IMR-90 (cell line): Measurements from ENCODE around the gene CTPS2. TPM values are rescaled to one million over a fixed set of nuclear protein-coding genes. Genes with fewer than 3 reads are reported as not detected.

Source experiments
- ATAC-seq: fragments of 200-7000 bp; cut with Tn5 transposase; 2 replicates; pipeline ENCODE4 v1.9.1; 2020; ENCODE audit warnings: low read depth, mild to moderate bottlenecking, moderate library complexity
- BruUV-seq: library from RNA; stranded (reverse); fragments of 400-500 nt; replicated peaks from 2 replicates; lab custom pipeline; 2021; lab: Mats Ljungman, UMichigan
- CTCF ChIA-PET: fragments of 300-600 bp; formaldehyde crosslinking; extraction: SDS; loops from one replicate; lab custom pipeline; 2021; ENCODE audit warnings: antibody characterized with exemption; lab: Yijun Ruan, JAX
- POLR2A ChIA-PET: fragments of 300-600 bp; sonication (Branson Sonifier 250); formaldehyde crosslinking; loops from one replicate; lab custom pipeline; 2022; ENCODE audit warnings: antibody characterized with exemption; ENCODE audit not compliant: unreplicated experiment; lab: Charles Lee
- DNase-seq: peaks from one replicate; pipeline ENCODE4 v3.0.0; 2013
- H2AFZ ChIP-seq: replicated peaks from 2 replicates; pipeline ENCODE3; 2013; ENCODE audit warnings: low read length, mild to moderate bottlenecking; ENCODE audit not compliant: poor library complexity
- H2AK5ac ChIP-seq: 2 replicates; pipeline ENCODE4 v1.6.1; 2013; ENCODE audit warnings: low read depth, low read length, inconsistent platforms
- H2AK9ac ChIP-seq: replicated peaks from 2 replicates; pipeline ENCODE3; 2013; ENCODE audit warnings: mild to moderate bottlenecking, low read depth, low read length, moderate library complexity; ENCODE audit not compliant: poor library complexity
- H2BK120ac ChIP-seq: 2 replicates; pipeline ENCODE4 v1.6.1; 2013; ENCODE audit warnings: low read depth, low read length, inconsistent platforms
- H2BK15ac ChIP-seq: 3 replicates; pipeline ENCODE4 v1.6.1; 2013; ENCODE audit warnings: low read depth, low read length, inconsistent platforms
- H2BK20ac ChIP-seq: 2 replicates; pipeline ENCODE4 v1.6.1; 2013; ENCODE audit warnings: low read depth, mild to moderate bottlenecking, inconsistent platforms, low read length, moderate library complexity
- H2BK5ac ChIP-seq: 2 replicates; pipeline ENCODE4 v1.6.1; 2013; ENCODE audit warnings: mild to moderate bottlenecking, low read depth, low read length, inconsistent platforms; ENCODE audit not compliant: poor library complexity, severe bottlenecking
- H3K14ac ChIP-seq: replicated peaks from 2 replicates; pipeline ENCODE4 v1.6.1; 2013; ENCODE audit warnings: low read depth, low read length, inconsistent platforms
- H3K18ac ChIP-seq: 2 replicates; pipeline ENCODE4 v1.6.1; 2013; ENCODE audit warnings: low read depth, low read length, control low read depth
- H3K23ac ChIP-seq: 2 replicates; pipeline ENCODE4 v1.6.1; 2013; ENCODE audit warnings: low read depth, low read length, inconsistent platforms
- H3K27ac ChIP-seq: 2 replicates; pipeline ENCODE4 v1.5.1; 2013; ENCODE audit warnings: mild to moderate bottlenecking, control low read depth, low read length; ENCODE audit not compliant: insufficient read depth
- H3K27me3 ChIP-seq: 2 replicates; pipeline ENCODE4 v1.6.1; 2013; ENCODE audit warnings: low read length; ENCODE audit not compliant: control insufficient read depth, insufficient read depth
- H3K36me3 ChIP-seq: 2 replicates; pipeline ENCODE4 v1.6.1; 2013; ENCODE audit warnings: low read length, mixed read lengths; ENCODE audit not compliant: control insufficient read depth, insufficient read depth
- H3K4ac ChIP-seq: 2 replicates; pipeline ENCODE4 v1.6.1; 2013; ENCODE audit warnings: low read depth, low read length, inconsistent platforms
- H3K4me1 ChIP-seq: 2 replicates; pipeline ENCODE4 v1.6.1; 2013; ENCODE audit warnings: low read length, mixed read lengths; ENCODE audit not compliant: control insufficient read depth, insufficient read depth
- H3K4me2 ChIP-seq: 2 replicates; pipeline ENCODE4 v1.6.1; 2013; ENCODE audit warnings: low read depth, mild to moderate bottlenecking, control low read depth, low read length, moderate library complexity
- H3K4me3 ChIP-seq: 2 replicates; pipeline ENCODE4 v1.5.1; 2013; ENCODE audit warnings: low read depth, mild to moderate bottlenecking, control low read depth, low read length, moderate library complexity; ENCODE audit not compliant: insufficient read depth
- H3K56ac ChIP-seq: 2 replicates; pipeline ENCODE4 v1.6.1; 2013; ENCODE audit warnings: low read length, inconsistent platforms; ENCODE audit not compliant: insufficient read depth; ENCODE audit errors: extremely low read depth
- H3K79me1 ChIP-seq, 2 experiments: 2 replicates each; pipeline ENCODE4 v1.6.1; 2013; ENCODE audit warnings: low read length in 2 of 2, inconsistent platforms in 1 of 2, low read depth in 1 of 2
- H3K9ac ChIP-seq: 2 replicates; pipeline ENCODE4 v1.6.1; 2013; ENCODE audit warnings: low read depth, low read length, control low read depth
- H3K9me1 ChIP-seq: 2 replicates; pipeline ENCODE4 v1.6.1; 2013; ENCODE audit warnings: low read length, inconsistent platforms; ENCODE audit not compliant: insufficient read depth
- H3K9me3 ChIP-seq: 2 replicates; pipeline ENCODE4 v1.6.1; 2013; ENCODE audit warnings: low read length; ENCODE audit not compliant: control insufficient read depth, insufficient read depth
- H4K20me1 ChIP-seq: 2 replicates; pipeline ENCODE4 v1.6.1; 2013; ENCODE audit warnings: low read length, inconsistent platforms; ENCODE audit not compliant: insufficient read depth
- H4K5ac ChIP-seq: 2 replicates; pipeline ENCODE4 v1.6.1; 2013; ENCODE audit warnings: mild to moderate bottlenecking, low read depth, low read length, control low read depth
- H4K8ac ChIP-seq, 2 experiments: 2 replicates each; pipeline ENCODE4 v1.6.1; 2013; ENCODE audit warnings: low read depth in 2 of 2, low read length in 2 of 2, control low read depth in 1 of 2, inconsistent platforms in 1 of 2
- H4K91ac ChIP-seq: 2 replicates; pipeline ENCODE4 v1.6.1; 2013; ENCODE audit warnings: low read depth, low read length, inconsistent platforms; ENCODE audit not compliant: insufficient read depth
- BHLHE40 ChIP-seq: fragments of 150-350 bp; IDR thresholded peaks from 2 replicates; pipeline ENCODE4 v1.6.1; 2016; ENCODE audit warnings: mild to moderate bottlenecking, low read depth, low read length
- CEBPB ChIP-seq: IDR thresholded peaks from 2 replicates; pipeline ENCODE4 v1.6.1; 2012; ENCODE audit warnings: low read depth, low read length, improper control_type of control experiment
- CHD1 ChIP-seq: IDR thresholded peaks from 2 replicates; pipeline ENCODE4 v1.6.1; 2012; ENCODE audit warnings: low read depth, low read length, improper control_type of control experiment
- CTCF ChIP-seq: conservative IDR thresholded peaks from 2 replicates; pipeline ENCODE4 v1.5.1; 2012; ENCODE audit warnings: mild to moderate bottlenecking, low read depth, low read length, improper control_type of control experiment
- ELK1 ChIP-seq: fragments of 150-350 bp; IDR thresholded peaks from 2 replicates; pipeline ENCODE4 v1.6.1; 2016; ENCODE audit warnings: low read depth, mild to moderate bottlenecking, low read length, moderate library complexity, borderline replicate concordance
- FOS ChIP-seq: fragments of 150-350 bp; IDR thresholded peaks from 2 replicates; pipeline ENCODE4 v1.6.1; 2016; ENCODE audit warnings: low read depth, low read length
- MAFK ChIP-seq: IDR thresholded peaks from 2 replicates; pipeline ENCODE4 v1.6.1; 2012; ENCODE audit warnings: low read depth, low read length, improper control_type of control experiment
- MAZ ChIP-seq: IDR thresholded peaks from 2 replicates; pipeline ENCODE4 v1.6.1; 2012; ENCODE audit warnings: low read depth, mild to moderate bottlenecking, low read length, improper control_type of control experiment, moderate library complexity, borderline replicate concordance
- MXI1 ChIP-seq: IDR thresholded peaks from 2 replicates; pipeline ENCODE4 v1.6.1; 2012; ENCODE audit warnings: low read depth, mild to moderate bottlenecking, low read length, moderate library complexity, borderline replicate concordance
- NFE2L2 ChIP-seq: fragments of 150-350 bp; IDR thresholded peaks from 2 replicates; pipeline ENCODE4 v1.6.1; 2016; ENCODE audit warnings: low read depth, mild to moderate bottlenecking, low read length
- POLR2A ChIP-seq: IDR thresholded peaks from 2 replicates; pipeline ENCODE4 v1.6.1; 2012; ENCODE audit warnings: mild to moderate bottlenecking, low read depth, low read length
- RAD21 ChIP-seq: IDR thresholded peaks from 2 replicates; pipeline ENCODE4 v1.6.1; 2012; ENCODE audit warnings: low read length, improper control_type of control experiment
- RCOR1 ChIP-seq: IDR thresholded peaks from 2 replicates; pipeline ENCODE4 v1.6.1; 2012; ENCODE audit warnings: mild to moderate bottlenecking, low read length, improper control_type of control experiment; ENCODE audit not compliant: insufficient replicate concordance
- RFX5 ChIP-seq: IDR thresholded peaks from 2 replicates; pipeline ENCODE4 v1.8.0; 2012; ENCODE audit warnings: low read depth, mild to moderate bottlenecking, low read length, moderate library complexity
- SMC3 ChIP-seq: fragments of 150-350 bp; IDR thresholded peaks from 2 replicates; pipeline ENCODE4 v1.6.1; 2016; ENCODE audit warnings: low read depth, mild to moderate bottlenecking, antibody characterized with exemption, low read length, moderate library complexity
- USF2 ChIP-seq: fragments of 150-350 bp; IDR thresholded peaks from 2 replicates; pipeline ENCODE4 v1.6.1; 2017; ENCODE audit warnings: mild to moderate bottlenecking, antibody characterized with exemption, low read length, low read depth
- WGBS, 2 experiments: methylation state at CpG; one replicate each; pipeline versions ENCODE4 v1.1.5 to v1.1.7; 2013; ENCODE audit warnings: missing lambda C conversion rate in 2 of 2; ENCODE audit not compliant: insufficient read length in 1 of 2; ENCODE audit errors: extremely low coverage in 2 of 2; 5-methylcytosine and 5-hydroxymethylcytosine counted together
- dilution Hi-C: fragments of 300-500 bp; cut with HindIII; formaldehyde crosslinking; loops from one replicate; pipeline ENCODE4 v1.14.3; 2018; ENCODE audit warnings: low sequenced_read_pairs; ENCODE audit not compliant: unreplicated experiment
- in situ Hi-C: fragments of 300-500 bp; cut with MboI; formaldehyde crosslinking; loops from 3 replicates; pipeline ENCODE4 v1.14.3; 2019; ENCODE audit warnings: low sequenced_read_pairs, inconsistent platforms, mixed read lengths
- intact Hi-C: fragments of 100-400 bp; cut with micrococcal nuclease; formaldehyde crosslinking; loops from 2 replicates; pipeline ENCODE4 v1.10.0; 2022
- polyA plus RNA-seq, 3 experiments: library from polyadenylated mRNA; depleted of rRNA; stranded (reverse); fragments of >200 nt; gene quantifications; 2 replicates each; pipeline ENCODE4 v1.2.3, GENCODE V29; 2012; ENCODE audit warnings: low replicate concordance in 1 of 3
- total RNA-seq: library from RNA; depleted of rRNA; stranded (reverse); fragments of >200 nt; gene quantifications from 2 replicates; pipeline ENCODE4 v1.2.3, GENCODE V29; 2012

CTPS2 gene
- total and polyA plus RNA-seq, 2 of the 4 experiments (the other 2 are of a cell fraction) = 6.0 to 13.1 TPM

- Histone ChIP-seq H2AFZ (no peak overlapping the region), H3K27ac (no peak overlapping the region), H4K91ac (no peak overlapping the region), H3K14ac (no peak overlapping the region), H4K5ac (no peak overlapping the region), H3K4me2 (no peak overlapping the region), H4K20me1 (no peaks in the 10 kb centered on the region), H2AK9ac (no peak overlapping the region), H2BK20ac (no peak overlapping the region), H3K4ac (no peak overlapping the region), H3K79me1 (peaks cover 5 to 7% of the 10 kb centered on the region in 2 experiments; a peak in 3 of 4 replicates), H3K9me3 (no peaks in the 10 kb centered on the region), H2BK120ac (no peak overlapping the region), H3K4me1 (no peaks in the 10 kb centered on the region), H2AK5ac (no peak overlapping the region), H2BK5ac (no peak overlapping the region), H3K18ac (no peak overlapping the region), H3K27me3 (no peaks in the 10 kb centered on the region), H3K23ac (no peak overlapping the region), H3K4me3 (no peak overlapping the region), H2BK15ac (no peak overlapping the region), H3K9me1 (0 out of 2 replicates have a peak, but pooled peaks cover 4% of the 10 kb centered on the region), H3K56ac (no peak overlapping the region), H3K36me3 (peaks cover 33% of the 10 kb centered on the region), H3K9ac (no peak overlapping the region), H4K8ac (no peak overlapping the region)
- in situ Hi-C loops = no loop called here
- intact Hi-C loops = no loop called here
- dilution Hi-C loops = no loop called here
- no peak for TF ChIP-seq RFX5
- TF ChIP-seq MAZ = no peak
- TF ChIP-seq CEBPB = no peak
- no peak for TF ChIP-seq BHLHE40
- TF ChIP-seq CHD1 = no peak
- TF ChIP-seq ELK1 = no peak
- TF ChIP-seq CTCF = no peak
- TF ChIP-seq RAD21 = no peak
- no peak for TF ChIP-seq NFE2L2
- TF ChIP-seq USF2 = no peak
- no peak for TF ChIP-seq RCOR1
- no peak for TF ChIP-seq SMC3
- no peak for TF ChIP-seq FOS
- TF ChIP-seq MAFK = no peak
- no peak for TF ChIP-seq MXI1
- no peak for TF ChIP-seq POLR2A
- whole genome bisulfite sequencing, 2 experiments = no CpG with 5 or more reads among the region's 7 CpGs
- ATAC-seq (no peak), DNase-seq (no peak)
- ChIA-PET CTCF (no interaction called here), POLR2A (no interaction called here)
- BruUV-seq = TSS peak; percentile 37
These were observed 37.7 kb upstream of the CTPS2 start for GRCh38 chrX:16750136-16750535.
